DOHH2 (cell line): ENCODE data around the gene LIPG.

Experiments used
- H3F3A ChIP-seq: fragments of 200-600 bp; sonication (generic), shearing (Covaris generic); 2 replicates; pipeline ENCODE4 v1.6.0; 2016; ENCODE audit warnings: antibody characterized with exemption, mild to moderate bottlenecking; ENCODE audit not compliant: control insufficient read depth, insufficient read depth
- H3K27ac ChIP-seq: fragments of 200-600 bp; sonication (generic); 2 replicates; pipeline ENCODE4 v1.5.1; 2014; ENCODE audit warnings: low read depth, mild to moderate bottlenecking, low read length, moderate library complexity
- H3K27me3 ChIP-seq: fragments of 200-600 bp; sonication (generic); 2 replicates; pipeline ENCODE4 v1.6.1; 2014; ENCODE audit warnings: mild to moderate bottlenecking, low read length, mixed read lengths; ENCODE audit not compliant: control insufficient read depth
- H3K36me3 ChIP-seq: fragments of 200-600 bp; sonication (generic); 2 replicates; pipeline ENCODE4 v1.6.1; 2014; ENCODE audit warnings: mild to moderate bottlenecking, low read length, moderate library complexity, mixed read lengths; ENCODE audit not compliant: control insufficient read depth
- H3K4me1 ChIP-seq: fragments of 200-600 bp; sonication (generic); 2 replicates; pipeline ENCODE4 v1.6.1; 2014; ENCODE audit warnings: mild to moderate bottlenecking, low read length, mixed read lengths; ENCODE audit not compliant: control insufficient read depth
- H3K4me2 ChIP-seq: fragments of 200-600 bp; sonication (generic); 2 replicates; pipeline ENCODE4 v1.6.0; 2014; ENCODE audit warnings: mild to moderate bottlenecking, low read length, moderate library complexity
- H3K4me3 ChIP-seq: fragments of 200-600 bp; sonication (generic); 2 replicates; pipeline ENCODE4 v1.5.1; 2014; ENCODE audit warnings: mild to moderate bottlenecking, low read length, mixed read lengths
- H3K79me2 ChIP-seq: fragments of 200-600 bp; sonication (generic); 2 replicates; pipeline ENCODE4 v1.6.1; 2014; ENCODE audit warnings: mild to moderate bottlenecking, low read length, mixed read lengths; ENCODE audit not compliant: control insufficient read depth
- H3K9me2 ChIP-seq: fragments of 200-600 bp; sonication (generic); replicated peaks from 2 replicates; pipeline ENCODE4 v1.6.1; 2014; ENCODE audit warnings: mild to moderate bottlenecking, low read length, mixed read lengths; ENCODE audit not compliant: control insufficient read depth
- H3K9me3 ChIP-seq: fragments of 200-600 bp; sonication (generic); 2 replicates; pipeline ENCODE4 v1.6.1; 2014; ENCODE audit warnings: antibody characterized with exemption, low read length, mixed read lengths; ENCODE audit not compliant: control insufficient read depth, insufficient read depth
- H4K20me1 ChIP-seq: fragments of 200-600 bp; sonication (generic); 2 replicates; pipeline ENCODE4 v1.6.0; 2014; ENCODE audit warnings: low read depth, mild to moderate bottlenecking, antibody characterized with exemption, low read length, moderate library complexity; ENCODE audit not compliant: control insufficient read depth, insufficient read depth
- CTCF ChIP-seq: fragments of 200-600 bp; sonication (generic); IDR thresholded peaks from one replicate; pipeline ENCODE4 v1.5.1; 2014; ENCODE audit warnings: antibody characterized with exemption, mild to moderate bottlenecking, low read depth, low read length; ENCODE audit not compliant: poor library complexity, severe bottlenecking
- EZH2phosphoT487 ChIP-seq: fragments of 200-600 bp; sonication (generic); IDR thresholded peaks from 2 replicates; pipeline ENCODE4 v1.6.1; 2017; ENCODE audit warnings: borderline replicate concordance, mild to moderate bottlenecking, antibody characterized with exemption, low read length, moderate library complexity, mixed read lengths

The LIPG gene

DNA sequence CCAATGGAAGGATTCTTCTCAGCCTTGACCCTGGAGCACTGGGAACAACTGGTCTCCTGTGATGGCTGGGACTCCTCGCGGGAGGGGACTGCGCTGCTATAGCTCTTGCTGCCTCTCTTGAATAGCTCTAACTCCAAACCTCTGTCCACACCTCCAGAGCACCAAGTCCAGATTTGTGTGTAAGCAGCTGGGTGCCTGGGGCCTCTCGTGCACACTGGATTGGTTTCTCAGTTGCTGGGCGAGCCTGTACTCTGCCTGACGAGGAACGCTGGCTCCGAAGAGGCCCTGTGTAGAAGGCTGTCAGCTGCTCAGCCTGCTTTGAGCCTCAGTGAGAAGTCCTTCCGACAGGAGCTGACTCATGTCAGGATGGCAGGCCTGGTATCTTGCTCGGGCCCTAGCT lies 28.8 kb downstream of the LIPG start:
- Histone ChIP-seq H3F3A (no peaks in the 10 kb centered on the region), H3K9me3 (no peaks in the 10 kb centered on the region), H3K4me1 (no peaks in the 10 kb centered on the region), H3K4me2 (no peak overlapping the region), H3K36me3 (no peaks in the 10 kb centered on the region), H3K27me3 (no peaks in the 10 kb centered on the region), H4K20me1 (no peaks in the 10 kb centered on the region), H3K4me3 (no peak overlapping the region), H3K27ac (no peak overlapping the region), H3K79me2 (no peaks in the 10 kb centered on the region), H3K9me2 (no peaks in the 10 kb centered on the region)
- TF ChIP-seq CTCF: no peak
- no peak for TF ChIP-seq EZH2phosphoT487

DNA sequence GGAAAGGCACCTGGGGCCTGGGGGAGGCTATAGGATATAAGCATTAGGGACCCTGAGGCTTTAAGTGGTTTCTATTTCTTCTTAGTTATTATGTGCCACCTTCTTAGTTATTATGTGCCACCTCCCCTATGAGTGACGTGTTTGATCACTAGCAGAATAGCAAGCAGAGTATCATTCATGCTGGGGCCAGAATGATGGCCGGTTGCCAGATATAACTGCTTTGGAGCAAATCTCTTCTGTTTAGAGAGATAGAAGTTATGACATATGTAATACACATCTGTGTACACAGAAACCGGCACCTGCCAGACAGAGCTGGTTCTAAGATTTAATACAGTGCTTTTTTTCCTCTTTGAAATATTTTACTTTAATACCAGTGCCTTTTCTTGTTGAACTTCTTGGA lies 29.4 kb downstream of the LIPG start:
- no peak overlapping the region for H3K27ac ChIP-seq
- no peaks in the 10 kb centered on the region for H3K79me2 ChIP-seq
- H3K36me3 ChIP-seq: no peaks in the 10 kb centered on the region
- no peaks in the 10 kb centered on the region for H3K9me3 ChIP-seq
- no peaks in the 10 kb centered on the region for H4K20me1 ChIP-seq
- no peaks in the 10 kb centered on the region for H3K27me3 ChIP-seq
- no peak overlapping the region for H3K4me3 ChIP-seq
- H3K9me2 ChIP-seq: no peaks in the 10 kb centered on the region
- H3K4me2 ChIP-seq: no peak overlapping the region
- TF ChIP-seq CTCF (no peak), EZH2phosphoT487 (no peak)
- H3F3A ChIP-seq: no peaks in the 10 kb centered on the region
- H3K4me1 ChIP-seq: no peaks in the 10 kb centered on the region

DNA sequence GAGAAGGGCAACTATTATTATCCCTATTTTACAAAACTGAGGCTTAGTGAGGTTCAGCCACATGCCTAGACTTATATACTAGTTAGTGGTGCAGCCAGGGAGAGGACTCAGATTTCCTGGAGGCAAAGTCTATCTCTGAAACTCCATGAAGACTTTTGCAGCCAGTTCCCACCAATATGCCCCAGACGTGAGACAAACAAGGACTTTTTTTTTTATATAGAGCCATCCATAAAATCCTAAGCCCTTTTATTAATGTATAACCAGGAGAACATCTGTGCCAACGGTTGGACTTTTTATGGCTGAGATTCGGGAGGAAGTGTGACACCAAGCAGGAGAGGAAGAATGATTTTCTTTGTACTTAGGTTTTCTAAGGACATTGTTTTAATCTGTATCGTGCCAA lies 29.9 kb downstream of the LIPG start:
- Histone ChIP-seq H3K79me2 (no peaks in the 10 kb centered on the region), H3K4me1 (no peaks in the 10 kb centered on the region), H3K9me3 (no peaks in the 10 kb centered on the region), H3F3A (no peaks in the 10 kb centered on the region), H3K36me3 (no peaks in the 10 kb centered on the region), H4K20me1 (no peaks in the 10 kb centered on the region), H3K4me3 (no peak overlapping the region), H3K9me2 (no peaks in the 10 kb centered on the region), H3K27me3 (0 out of 2 replicates have a peak, but pooled peaks cover under 1% of the 10 kb centered on the region), H3K4me2 (no peak overlapping the region), H3K27ac (no peak overlapping the region)
- TF ChIP-seq EZH2phosphoT487 (no peak), CTCF (no peak)

DNA sequence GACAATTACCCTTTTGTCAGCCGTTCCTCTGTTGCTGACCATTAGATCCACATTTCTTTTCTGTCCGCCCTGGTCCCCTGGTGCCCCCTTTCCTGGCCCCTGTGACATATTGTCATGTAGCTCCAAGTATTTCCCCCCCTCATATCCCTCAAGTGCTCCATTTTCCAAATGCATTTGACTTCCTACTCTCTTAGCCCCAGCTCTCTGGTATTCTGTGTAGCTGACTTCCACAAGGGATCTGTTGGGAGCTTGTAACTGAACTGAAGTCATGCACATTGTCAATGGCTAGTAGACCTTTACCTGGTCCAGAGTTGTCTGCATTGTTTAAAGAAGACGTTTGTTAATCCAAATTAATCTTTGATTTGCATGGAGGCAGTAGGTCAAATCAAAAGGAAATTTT lies 34.8 kb downstream of the LIPG start:
- Histone ChIP-seq H3K36me3 (no peaks in the 10 kb centered on the region), H3K27ac (no peak overlapping the region), H3K9me2 (no peaks in the 10 kb centered on the region), H4K20me1 (no peaks in the 10 kb centered on the region), H3F3A (no peaks in the 10 kb centered on the region), H3K79me2 (no peaks in the 10 kb centered on the region), H3K9me3 (no peaks in the 10 kb centered on the region), H3K4me1 (no peaks in the 10 kb centered on the region), H3K27me3 (0 out of 2 replicates have a peak, but pooled peaks cover 2% of the 10 kb centered on the region), H3K4me3 (no peak overlapping the region), H3K4me2 (no peak overlapping the region)
- TF ChIP-seq EZH2phosphoT487 (no peak), CTCF (no peak)
